AG04449 (cell line): ENCODE data around the gene PDZD8.
"Not testable (repeated sequence)": the region's sequence is repeated elsewhere in the genome, so short reads cannot be mapped to it uniquely, and the experiment has no call there.

Experiments used
- CTCF ChIA-PET: fragments of 350-600 bp; formaldehyde crosslinking; extraction: SDS; loops from one replicate; lab custom pipeline; 2021; ENCODE audit warnings: antibody characterized with exemption; lab: Yijun Ruan, JAX
- POLR2A ChIA-PET: fragments of 400-600, 350-600 bp; formaldehyde crosslinking; extraction: SDS; loops from one replicate; lab custom pipeline; 2020; ENCODE audit warnings: antibody characterized with exemption, inconsistent platforms; lab: Yijun Ruan, JAX
- DNase-seq: peaks from one replicate; pipeline ENCODE4 v3.0.0-alpha.2; 2010; ENCODE audit warnings: low read depth, low spot score
- H3K4me3 ChIP-seq: 2 replicates; pipeline ENCODE4 v1.5.1; 2011; ENCODE audit warnings: low read depth, mild to moderate bottlenecking, control low read depth, low read length
- CTCF ChIP-seq: IDR thresholded peaks from one replicate; pipeline ENCODE4 v1.5.1; 2011; ENCODE audit warnings: mild to moderate bottlenecking, moderate library complexity, low read length, control low read depth, inconsistent platforms; ENCODE audit not compliant: insufficient read depth; ENCODE audit errors: missing control alignments

The PDZD8 gene

GRCh38 chr10:117239721-117240620, 135.3 kb downstream of the PDZD8 start:
- no peak for TF ChIP-seq CTCF
- H3K4me3 ChIP-seq: no peak overlapping the region
- CTCF ChIA-PET: interaction anchor here (4.1 kb wide), 1 partner anchor 24 kb away, joined by 19 read pairs; no protein-coding TSS in a partner anchor
- POLR2A ChIA-PET: no interaction called here
- DNase-seq: no peak

- POLR2A ChIA-PET: no interaction called here
- CTCF ChIA-PET: interaction anchor here (4.1 kb wide), 1 partner anchor 23 kb away, joined by 19 read pairs; no protein-coding TSS in a partner anchor
- no peak for TF ChIP-seq CTCF
- DNase-seq: no peak
- H3K4me3 ChIP-seq: no peak overlapping the region
Measured at GRCh38 chr10:117239051-117239450, 136.2 kb downstream of the PDZD8 start.

- POLR2A ChIA-PET: no interaction called here
- no peak for TF ChIP-seq CTCF
- CTCF ChIA-PET: no interaction called here
- no peak overlapping the region for H3K4me3 ChIP-seq
- DNase-seq: no peak
Measured at GRCh38 chr10:117237401-117237991, 137.7 kb downstream of the PDZD8 start.

- CTCF ChIA-PET: interaction anchor here (0.9 to 7.9 kb wide), 2 partner anchors 14 to 89 kb away, joined by 3 to 74 read pairs; no protein-coding TSS in a partner anchor
- DNase-seq, H3K4me3 ChIP-seq, POLR2A ChIA-PET: not testable (repeated sequence)
Measured at GRCh38 chr10:117230107-117230506, 145.1 kb downstream of the PDZD8 start.

- CTCF ChIA-PET: interaction anchor here (7.9 kb wide), 1 partner anchor 12 kb away, joined by 74 read pairs; no protein-coding TSS in a partner anchor
- TF ChIP-seq CTCF: no peak
- no peak for DNase-seq
- no peak overlapping the region for H3K4me3 ChIP-seq
- POLR2A ChIA-PET: no interaction called here
Measured at GRCh38 chr10:117228210-117228609, 147.0 kb downstream of the PDZD8 start.
